ENCODE results near the gene DSCAM. TPM values are rescaled to one million over a fixed set of nuclear protein-coding genes. Genes with fewer than 3 reads are reported as not detected.

Gene DSCAM
- total and polyA plus RNA-seq, 2 donors (not counting 3 experiments of a cell fraction or from before 2014, with no cell fraction given): not detected

GRCh38 chr21:40200946-40201345, 646.0 kb downstream of the DSCAM start:
- intact Hi-C loops (cut with micrococcal nuclease) (no loop called here), dilution Hi-C loops (cut with MboI; ENCODE audit: extremely low pct_ligation_motif_present, low sequenced_read_pairs) (no loop called here)
- no peak overlapping the region for H3K4me2 ChIP-seq (ENCODE audit: insufficient read depth, low read length)
- TF ChIP-seq POLR2A (IDR thresholded peaks at IDR 0.05; ENCODE audit: low read depth, low read length) (no peak), GATA2 (IDR thresholded peaks at IDR 0.05; ENCODE audit: insufficient read depth, insufficient read length, low read depth, low read length) (no peak), POLR2AphosphoS5 (IDR thresholded peaks at IDR 0.05; ENCODE audit: insufficient read depth, low read depth, low read length) (no peak), JUN (IDR thresholded peaks at IDR 0.05; ENCODE audit: borderline replicate concordance, insufficient read depth, insufficient read length, low read depth) (no peak), EZH2 (IDR thresholded peaks at IDR 0.05; ENCODE audit: borderline replicate concordance, low read depth, low read length, severe bottlenecking) (no peak), FOS (IDR thresholded peaks at IDR 0.05; ENCODE audit: borderline replicate concordance, insufficient read depth, low read length) (no peak), CTCF (IDR thresholded peaks at IDR 0.05; ENCODE audit: extremely low read depth in 1 of 2, insufficient read depth in 1 of 2, low read depth in 1 of 2, low read length in 2 of 2) (no peak), MYC (IDR thresholded peaks at IDR 0.05; ENCODE audit: low read depth, low read length) (no peak), MAX (IDR thresholded peaks at IDR 0.05; ENCODE audit: insufficient read depth, insufficient read length) (no peak)
- ChIA-PET POLR2A (no interaction called here), CTCF (no interaction called here)
- H3K27ac ChIP-seq (ENCODE audit: insufficient read depth, low read depth, low read length): no peak overlapping the region
- BruUV-seq (replicated peaks): no TSS peak
- H3K27me3 ChIP-seq (ENCODE audit: control insufficient read depth in 2 of 2, insufficient read depth in 2 of 2, low read length in 2 of 2): no peaks in the 10 kb centered on the region
- H3K4me3 ChIP-seq (replicated peaks in 1 of 3; ENCODE audit: insufficient read depth in 1 of 3, low read depth in 1 of 3, low read length in 3 of 3): no peak overlapping the region
- H3K9ac ChIP-seq (replicated peaks; ENCODE audit: extremely low read depth, insufficient read depth, low read length): no peak overlapping the region
- no peaks in the 10 kb centered on the region for H3K4me1 ChIP-seq (ENCODE audit: control insufficient read depth, extremely low read depth, insufficient read depth, low read length)
- no peak overlapping the region for H2AFZ ChIP-seq (ENCODE audit: low read depth, low read length)
- no peaks in the 10 kb centered on the region for H4K20me1 ChIP-seq (replicated peaks; ENCODE audit: control insufficient read depth, extremely low read depth, insufficient read depth, low read length)
- DNase-seq (ENCODE audit: low read depth, low spot score): no peak
- no peaks in the 10 kb centered on the region for H3K9me1 ChIP-seq (replicated peaks; ENCODE audit: control insufficient read depth, extremely low read depth, insufficient read depth, low read length)
- no peaks in the 10 kb centered on the region for H3K36me3 ChIP-seq (ENCODE audit: control insufficient read depth in 2 of 2, extremely low read depth in 1 of 2, insufficient read depth in 2 of 2, low read length in 2 of 2)
- peaks cover 14% of the 10 kb centered on the region for H3K9me3 ChIP-seq (replicated peaks; ENCODE audit: control insufficient read depth, insufficient read depth, low read length)
- H3K79me2 ChIP-seq (ENCODE audit: control insufficient read depth, insufficient read depth, low read length): no peaks in the 10 kb centered on the region
- no peak for FAIRE-seq
